ENCODE results near the gene SYNGR2. TPM values are rescaled to one million over a fixed set of nuclear protein-coding genes. Genes with fewer than 3 reads are reported as not detected.
A peak's percentile ranks its signal among the peaks of the same experiment; 100 is the strongest.

The SYNGR2 gene
- total RNA-seq, 1 experiment from 2014 or later: 169 TPM

GRCh38 chr17:78126895-78127238, 41.5 kb upstream of the SYNGR2 start:
- Mint-ChIP-seq H3K36me3 (ENCODE audit: insufficient read depth, unreplicated experiment) (peaks cover 26% of the 10 kb centered on the region), H3K27me3 (ENCODE audit: insufficient read depth, unreplicated experiment) (no peaks in the 10 kb centered on the region), H3K4me3 (ENCODE audit: unreplicated experiment) (peak overlapping the region; percentile 75), H3K27ac (ENCODE audit: unreplicated experiment) (peak overlapping the region; percentile 74), H3K4me1 (ENCODE audit: low read depth, unreplicated experiment) (peaks cover 9% of the 10 kb centered on the region), H3K9me3 (ENCODE audit: unreplicated experiment) (no peaks in the 10 kb centered on the region)
- intact Hi-C loops (cut with micrococcal nuclease; ENCODE audit: unreplicated experiment): loop anchor here (5.0 kb wide), 2 partner anchors 40 to 60 kb away; partner anchors contain the start of genes AFMID, SYNGR2 and TK1
- ChIA-PET POLR2A (interaction anchor here (1.5 kb wide), 1 partner anchor 60 kb away, joined by 16 read pairs; the partner anchor contains the start of genes AFMID and TK1), CTCF (interaction anchor here (0.7 kb wide), 1 partner anchor 295 kb away, joined by 3 read pairs; no protein-coding TSS in a partner anchor)
- Histone ChIP-seq H3K36me3 (ENCODE audit: control insufficient read depth, insufficient read depth, low read length) (peaks cover 3% of the 10 kb centered on the region; the same call in 1 of the 2 replicates), H3K4me1 (peaks cover 18% of the 10 kb centered on the region), H3K4me3 (ENCODE audit: low read depth, low read length) (peak overlapping the region; percentile 58), H3K9me3 (no peaks in the 10 kb centered on the region), H3K27me3 (replicated peaks; ENCODE audit: control insufficient read depth, insufficient read depth, low read length) (no peaks in the 10 kb centered on the region)
- no peak for DNase-seq
- no peak for TF ChIP-seq CTCF (IDR thresholded peaks at IDR 0.05; ENCODE audit: insufficient read depth in 1 of 2, low read depth in 1 of 2, low read length in 1 of 2, severe bottlenecking in 1 of 2, unreplicated experiment in 1 of 2)
- no TSS peak for BruUV-seq (replicated peaks)

- Histone ChIP-seq H3K4me1 (peaks cover 21% of the 10 kb centered on the region), H3K9me3 (no peaks in the 10 kb centered on the region), H3K4me3 (ENCODE audit: low read depth, low read length) (peak overlapping the region; percentile 58), H3K27me3 (replicated peaks; ENCODE audit: control insufficient read depth, insufficient read depth, low read length) (no peaks in the 10 kb centered on the region), H3K36me3 (ENCODE audit: control insufficient read depth, insufficient read depth, low read length) (peaks cover 3% of the 10 kb centered on the region; the same call in 1 of the 2 replicates)
- Mint-ChIP-seq H3K27ac (ENCODE audit: unreplicated experiment) (peak overlapping the region; percentile 74), H3K4me3 (ENCODE audit: unreplicated experiment) (peak overlapping the region; percentile 75), H3K4me1 (ENCODE audit: low read depth, unreplicated experiment) (peaks cover 9% of the 10 kb centered on the region), H3K9me3 (ENCODE audit: unreplicated experiment) (no peaks in the 10 kb centered on the region), H3K27me3 (ENCODE audit: insufficient read depth, unreplicated experiment) (no peaks in the 10 kb centered on the region), H3K36me3 (ENCODE audit: insufficient read depth, unreplicated experiment) (peaks cover 24% of the 10 kb centered on the region)
- intact Hi-C loops (cut with micrococcal nuclease; ENCODE audit: unreplicated experiment): loop anchor here (5.0 kb wide), 2 partner anchors 40 to 60 kb away; partner anchors contain the start of genes AFMID, SYNGR2 and TK1
- no TSS peak for BruUV-seq (replicated peaks)
- DNase-seq: no peak
- ChIA-PET CTCF (interaction anchor here (0.7 to 1.7 kb wide), 7 partner anchors 10 to 294 kb away, joined by 3 to 12 read pairs (median 3); no protein-coding TSS in a partner anchor), POLR2A (interaction anchor here (0.7 to 1.5 kb wide), 3 partner anchors 42 to 60 kb away, joined by 4 to 16 read pairs (median 4); partner anchors contain the start of genes AFMID and TK1)
- no peak for TF ChIP-seq CTCF (IDR thresholded peaks at IDR 0.05; ENCODE audit: insufficient read depth in 1 of 2, low read depth in 1 of 2, low read length in 1 of 2, severe bottlenecking in 1 of 2, unreplicated experiment in 1 of 2)
Observed at GRCh38 chr17:78127239-78127887, 41.0 kb upstream of the SYNGR2 start.

- H3K9me3 Mint-ChIP-seq (ENCODE audit: unreplicated experiment): no peaks in the 10 kb centered on the region
- peak overlapping the region; percentile 74 for H3K27ac Mint-ChIP-seq (ENCODE audit: unreplicated experiment)
- POLR2A ChIA-PET: interaction anchor here (0.6 to 1.5 kb wide), 5 partner anchors 41 to 59 kb away, joined by 4 to 16 read pairs (median 4); partner anchors contain the start of genes AFMID and TK1
- H3K4me3 Mint-ChIP-seq (ENCODE audit: unreplicated experiment): peak overlapping the region; percentile 75
- Histone ChIP-seq H3K36me3 (ENCODE audit: control insufficient read depth, insufficient read depth, low read length) (peaks cover 3% of the 10 kb centered on the region; the same call in 1 of the 2 replicates), H3K4me3 (ENCODE audit: low read depth, low read length) (peak overlapping the region; percentile 58), H3K9me3 (no peaks in the 10 kb centered on the region), H3K27me3 (replicated peaks; ENCODE audit: control insufficient read depth, insufficient read depth, low read length) (no peaks in the 10 kb centered on the region), H3K4me1 (peaks cover 23% of the 10 kb centered on the region)
- CTCF ChIA-PET: interaction anchor here (0.6 to 1.7 kb wide), 9 partner anchors 10 to 1669 kb away, joined by 3 to 12 read pairs (median 4); partner anchors contain the start of genes CBX8 and SYNGR2
- peaks cover 9% of the 10 kb centered on the region for H3K4me1 Mint-ChIP-seq (ENCODE audit: low read depth, unreplicated experiment)
- peak; percentile 76 to 80 for DNase-seq
- intact Hi-C loops (cut with micrococcal nuclease; ENCODE audit: unreplicated experiment): loop anchor here (2.0 to 5.0 kb wide), 3 partner anchors 23 to 59 kb away; partner anchors contain the start of genes AFMID, SYNGR2 and TK1
- BruUV-seq (replicated peaks): TSS peak; percentile 55
- no peaks in the 10 kb centered on the region for H3K27me3 Mint-ChIP-seq (ENCODE audit: insufficient read depth, unreplicated experiment)
- TF ChIP-seq CTCF (IDR thresholded peaks at IDR 0.05; ENCODE audit: insufficient read depth in 1 of 2, low read depth in 1 of 2, low read length in 1 of 2, severe bottlenecking in 1 of 2, unreplicated experiment in 1 of 2): no peak
- peaks cover 24% of the 10 kb centered on the region for H3K36me3 Mint-ChIP-seq (ENCODE audit: insufficient read depth, unreplicated experiment)
Observed at GRCh38 chr17:78127888-78128550, 40.4 kb upstream of the SYNGR2 start.
